Neural cell (in vitro differentiated cells): ENCODE measurements around the gene RHCE. TPM values are rescaled to one million over a fixed set of nuclear protein-coding genes. Genes with fewer than 3 reads are reported as not detected.
"Not testable (repeated sequence)": the region's sequence is repeated elsewhere in the genome, so short reads cannot be mapped to it uniquely, and the experiment has no call there.

ENCODE experiments used
- H2AFZ ChIP-seq: fragments of 200-600, 300-800 bp; sonication (generic), shearing (Covaris generic); 2 replicates; pipeline ENCODE4 v1.6.0; 2014; ENCODE audit warnings: low read depth, mild to moderate bottlenecking, antibody characterized with exemption, low read length, moderate library complexity
- H3F3A ChIP-seq: fragments of 200-600 bp; shearing (Covaris generic); 2 replicates; pipeline ENCODE4 v1.6.1; 2016; ENCODE audit warnings: mild to moderate bottlenecking, moderate library complexity, mixed read lengths, antibody characterized with exemption, low read length; ENCODE audit not compliant: insufficient read depth, poor library complexity, severe bottlenecking
- H3K27ac ChIP-seq: fragments of 200-600, 300-800 bp; sonication (generic), shearing (Covaris generic); 2 replicates; pipeline ENCODE4 v1.5.1; 2014; ENCODE audit warnings: mild to moderate bottlenecking, low read length, moderate library complexity
- H3K27me3 ChIP-seq: fragments of 300-800, 200-600 bp; sonication (generic), shearing (Covaris generic); 2 replicates; pipeline ENCODE4 v1.6.0; 2014; ENCODE audit warnings: mild to moderate bottlenecking, low read depth, low read length, moderate library complexity; ENCODE audit not compliant: insufficient read depth
- H3K36me3 ChIP-seq: fragments of 300-800, 200-600 bp; sonication (generic), shearing (Covaris generic); 2 replicates; pipeline ENCODE4 v1.5.1; 2014; ENCODE audit warnings: mild to moderate bottlenecking, antibody characterized with exemption, low read length, moderate library complexity; ENCODE audit not compliant: insufficient read depth
- H3K4me2 ChIP-seq: fragments of 300-800, 200-600 bp; sonication (generic), shearing (Covaris generic); 2 replicates; pipeline ENCODE4 v1.6.0; 2014; ENCODE audit warnings: mild to moderate bottlenecking, low read length
- H3K4me3 ChIP-seq: fragments of 300-800, 200-600 bp; sonication (generic), shearing (Covaris generic); 2 replicates; pipeline ENCODE4 v1.5.1; 2014; ENCODE audit warnings: mild to moderate bottlenecking, low read length, moderate library complexity
- H3K79me2 ChIP-seq: fragments of 200-600 bp; shearing (Covaris generic); replicated peaks from 2 replicates; pipeline ENCODE4 v1.6.0; 2014; ENCODE audit warnings: mild to moderate bottlenecking, low read length, moderate library complexity; ENCODE audit not compliant: insufficient read depth
- H3K9ac ChIP-seq: fragments of 300-800, 200-600 bp; sonication (generic), shearing (Covaris generic); 2 replicates; pipeline ENCODE4 v1.6.1; 2016; ENCODE audit warnings: mild to moderate bottlenecking, low read length, mixed read lengths
- H3K9me2 ChIP-seq: fragments of 200-600 bp; shearing (Covaris generic); 2 replicates; pipeline ENCODE4 v1.6.1; 2016; ENCODE audit warnings: mild to moderate bottlenecking, low read length, mixed read lengths; ENCODE audit not compliant: insufficient read depth
- H3K9me3 ChIP-seq: fragments of 200-600, 300-800 bp; sonication (generic), shearing (Covaris generic); 2 replicates; pipeline ENCODE4 v1.6.1; 2016; ENCODE audit warnings: mild to moderate bottlenecking, mixed run types, low read length, moderate library complexity, mixed read lengths
- H4K20me1 ChIP-seq: fragments of 200-600 bp; shearing (Covaris generic); 2 replicates; pipeline ENCODE4 v1.6.1; 2016; ENCODE audit warnings: mild to moderate bottlenecking, mixed run types; ENCODE audit not compliant: insufficient read depth
- polyA plus RNA-seq: library from polyadenylated mRNA; depleted of rRNA; stranded (reverse); fragments of >200 nt; gene quantifications from 2 replicates; pipeline ENCODE4 v1.2.3, GENCODE V29; 2014

The RHCE gene
- polyA plus RNA-seq, 1 donor from 2014 or later = 1.1 TPM

DNA sequence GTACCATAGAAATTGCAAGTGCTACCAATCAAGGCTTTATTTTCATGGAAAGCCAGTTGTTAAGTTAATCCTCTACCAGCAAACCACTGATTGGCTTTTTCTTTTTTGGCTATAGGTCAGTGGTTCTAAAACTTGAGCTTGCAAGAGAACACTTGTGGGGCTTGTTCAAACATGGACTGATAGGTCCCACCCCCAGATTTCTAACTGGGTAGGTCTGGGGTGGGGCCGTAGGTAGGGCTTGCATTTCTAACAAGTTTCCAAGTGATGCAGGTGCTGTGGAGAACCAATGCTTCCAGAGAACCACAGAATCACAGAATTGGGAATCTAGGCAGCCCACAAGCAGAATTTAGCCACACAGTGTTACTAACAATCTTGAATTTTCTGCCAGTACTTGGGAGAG lies 36.8 kb downstream of the RHCE start:
- H3K9ac ChIP-seq, H3K4me2 ChIP-seq, H3K36me3 ChIP-seq, H3K9me2 ChIP-seq, H2AFZ ChIP-seq, H3K9me3 ChIP-seq, H3K79me2 ChIP-seq, H3F3A ChIP-seq, H3K27ac ChIP-seq, H3K4me3 ChIP-seq, H4K20me1 ChIP-seq, H3K27me3 ChIP-seq: not testable (repeated sequence)

DNA sequence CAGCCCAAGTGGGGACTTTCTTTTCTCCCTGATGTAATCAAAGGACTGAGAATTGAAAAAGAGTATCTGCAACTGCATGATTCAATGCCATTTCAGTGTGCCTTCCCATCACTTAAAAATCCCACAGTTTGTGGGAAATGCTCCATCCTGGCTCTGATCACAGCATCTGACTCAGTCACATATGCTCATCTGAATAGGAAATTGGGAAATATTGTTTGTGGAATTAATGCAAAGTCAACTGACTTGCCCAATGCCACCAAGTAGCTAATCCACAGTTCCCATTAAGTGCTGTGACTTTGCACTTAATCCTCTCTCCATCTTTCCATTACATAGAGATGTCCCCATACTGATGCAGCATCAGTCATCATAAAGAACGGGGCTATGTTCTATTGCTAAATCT lies 37.5 kb downstream of the RHCE start:
- not testable (repeated sequence) for H3F3A ChIP-seq, H3K27ac ChIP-seq, H2AFZ ChIP-seq, H3K36me3 ChIP-seq, H4K20me1 ChIP-seq, H3K9me3 ChIP-seq, H3K4me3 ChIP-seq, H3K4me2 ChIP-seq, H3K79me2 ChIP-seq, H3K9ac ChIP-seq, H3K27me3 ChIP-seq, H3K9me2 ChIP-seq

DNA sequence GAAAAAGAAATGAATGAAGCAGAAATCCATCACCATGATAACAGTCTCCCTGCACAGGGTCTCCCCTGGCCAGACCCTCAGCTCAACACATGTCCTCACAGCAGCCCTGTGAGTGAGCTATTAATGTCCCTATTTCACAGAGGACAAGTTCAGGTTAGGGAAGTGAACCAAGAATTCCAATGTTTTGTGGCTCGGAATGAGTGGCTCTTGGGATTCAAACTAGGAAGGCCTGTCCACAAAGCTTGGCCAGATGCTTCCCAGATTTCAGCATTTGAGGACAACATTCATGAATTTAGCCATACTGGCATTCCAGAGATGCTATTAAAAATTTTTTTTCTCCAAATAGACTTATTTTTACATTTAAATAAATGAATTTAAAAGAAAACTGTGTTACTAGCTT lies 38.1 kb downstream of the RHCE start:
- not testable (repeated sequence) for H3K9me3 ChIP-seq, H3K79me2 ChIP-seq, H3K27ac ChIP-seq, H2AFZ ChIP-seq, H4K20me1 ChIP-seq, H3K4me2 ChIP-seq, H3K27me3 ChIP-seq, H3F3A ChIP-seq, H3K36me3 ChIP-seq, H3K9me2 ChIP-seq, H3K4me3 ChIP-seq, H3K9ac ChIP-seq

DNA sequence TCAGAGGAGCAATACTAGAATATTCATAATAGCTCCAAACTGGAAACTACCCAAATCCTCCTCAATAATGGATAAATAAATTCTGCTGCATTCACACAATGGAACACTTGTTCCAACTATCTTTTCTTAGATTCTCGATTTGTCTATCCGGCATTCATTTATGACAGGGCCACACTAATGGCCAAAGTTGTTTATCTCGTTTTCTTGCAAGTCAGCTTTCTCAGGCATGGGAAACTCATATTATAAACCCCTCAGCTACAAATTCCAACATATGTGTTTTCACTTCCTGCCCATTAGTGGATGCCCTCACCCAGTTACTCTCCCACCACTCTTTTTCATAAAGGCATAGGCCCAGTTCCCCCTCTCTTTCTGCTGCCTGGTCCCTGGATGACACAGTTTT lies 42.3 kb downstream of the RHCE start:
- H4K20me1 ChIP-seq, H2AFZ ChIP-seq, H3K9me2 ChIP-seq, H3K27me3 ChIP-seq, H3K9ac ChIP-seq, H3K36me3 ChIP-seq, H3F3A ChIP-seq, H3K79me2 ChIP-seq, H3K4me3 ChIP-seq, H3K9me3 ChIP-seq, H3K27ac ChIP-seq, H3K4me2 ChIP-seq: not testable (repeated sequence)

DNA sequence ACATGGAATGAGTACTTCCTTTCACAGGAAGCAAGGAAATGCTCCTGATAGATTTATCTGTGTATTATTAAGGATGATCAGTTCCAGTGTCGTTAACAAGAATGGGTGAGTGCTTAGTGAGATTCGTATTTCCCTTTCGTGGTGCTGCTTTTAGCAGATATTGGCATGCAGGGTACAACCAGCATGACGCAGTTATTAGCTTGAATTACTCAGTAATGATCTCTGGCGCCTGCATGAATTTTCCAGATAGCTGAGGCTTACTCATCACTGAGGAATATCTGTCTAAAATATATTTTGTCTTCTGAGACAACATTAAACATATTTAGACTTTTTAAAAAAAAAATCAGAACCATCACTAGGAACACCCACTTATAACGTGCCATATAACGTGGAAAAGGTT lies 48.9 kb downstream of the RHCE start:
- not testable (repeated sequence) for H3K4me2 ChIP-seq, H3K9ac ChIP-seq, H3K9me3 ChIP-seq

DNA sequence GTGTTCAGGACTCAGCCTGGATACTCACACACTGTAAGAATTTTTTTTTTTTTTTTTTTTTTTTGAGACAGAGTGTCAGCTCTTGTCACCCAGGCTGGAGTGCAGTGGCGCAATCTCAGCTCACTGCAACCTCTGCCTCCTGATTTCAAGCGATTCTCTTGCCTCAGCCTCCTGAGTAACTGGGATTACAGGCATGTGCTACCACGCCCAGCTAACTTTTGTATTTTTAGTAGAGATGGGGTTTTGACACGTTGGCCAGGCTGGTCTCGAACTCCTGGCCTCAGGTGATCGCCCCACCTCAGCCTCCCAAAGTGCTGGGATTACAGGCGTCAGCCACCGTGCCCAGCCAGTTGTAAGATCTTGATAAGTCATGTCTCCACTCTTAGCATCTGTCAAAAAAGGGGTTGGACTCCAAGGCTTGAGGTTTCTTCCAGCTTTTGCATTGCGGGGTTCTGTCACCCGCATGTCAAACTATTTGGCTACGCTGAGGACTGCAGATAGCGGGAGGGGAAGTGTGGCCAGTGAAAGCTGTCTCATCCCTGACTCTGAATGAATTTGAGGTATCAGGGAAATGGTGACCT lies 50.8 kb downstream of the RHCE start:
- H3K9me2 ChIP-seq, H3K79me2 ChIP-seq, H3K9me3 ChIP-seq, H3K9ac ChIP-seq, H3F3A ChIP-seq, H2AFZ ChIP-seq, H4K20me1 ChIP-seq, H3K4me3 ChIP-seq, H3K27ac ChIP-seq, H3K27me3 ChIP-seq, H3K36me3 ChIP-seq, H3K4me2 ChIP-seq: not testable (repeated sequence)

More for the DNA sequence above, 48.9 kb downstream of the RHCE start:
- not testable (repeated sequence) for H3K27me3 ChIP-seq, H2AFZ ChIP-seq, H3K4me3 ChIP-seq, H3K27ac ChIP-seq, H3F3A ChIP-seq, H3K79me2 ChIP-seq, H3K9me2 ChIP-seq, H4K20me1 ChIP-seq, H3K36me3 ChIP-seq
